GM23338 (cell line): ENCODE results near the gene MAP4K5. TPM values are rescaled to one million over a fixed set of nuclear protein-coding genes. Genes with fewer than 3 reads are reported as not detected.

Experiments used
- ATAC-seq: fragments of 200-7000 bp; cut with Tn5 transposase; 3 replicates; pipeline ENCODE4 v1.9.1; 2020
- DNase-seq: peaks from one replicate; pipeline ENCODE4 v3.0.0-alpha.2; 2015; ENCODE audit warnings: low spot score
- H2AFZ ChIP-seq: fragments of 200-600 bp; sonication (generic); 2 replicates; pipeline ENCODE4 v1.8.0; 2016; ENCODE audit warnings: antibody characterized with exemption, mild to moderate bottlenecking, moderate library complexity
- H3F3A ChIP-seq: fragments of 200-600 bp; sonication (generic); replicated peaks from 2 replicates; pipeline ENCODE4 v1.8.0; 2017; ENCODE audit warnings: antibody characterized with exemption, mixed run types, low read depth
- H3K27ac ChIP-seq: fragments of 200-600 bp; sonication (generic); 2 replicates; pipeline ENCODE4 v1.6.1; 2016; ENCODE audit warnings: low read depth
- H3K27me3 ChIP-seq: fragments of 200-600 bp; sonication (generic); 2 replicates; pipeline ENCODE4 v1.8.0; 2016; ENCODE audit warnings: mild to moderate bottlenecking, mixed run types, moderate library complexity; ENCODE audit not compliant: insufficient read depth
- H3K36me3 ChIP-seq: fragments of 200-600 bp; sonication (generic); 2 replicates; pipeline ENCODE4 v1.8.0; 2016; ENCODE audit warnings: mild to moderate bottlenecking; ENCODE audit not compliant: insufficient read depth
- H3K4me1 ChIP-seq: fragments of 200-600 bp; sonication (generic); 2 replicates; pipeline ENCODE4 v1.8.0; 2016; ENCODE audit warnings: mild to moderate bottlenecking, moderate library complexity; ENCODE audit not compliant: insufficient read depth
- H3K4me2 ChIP-seq: fragments of 200-600 bp; sonication (generic); 2 replicates; pipeline ENCODE4 v1.7.1; 2017; ENCODE audit warnings: mixed run types
- H3K4me3 ChIP-seq: fragments of 200-600 bp; sonication (generic); 2 replicates; pipeline ENCODE4 v1.6.1; 2016; ENCODE audit warnings: mixed run types
- H3K79me2 ChIP-seq: fragments of 200-600 bp; sonication (generic); replicated peaks from 2 replicates; pipeline ENCODE4 v1.8.0; 2017; ENCODE audit warnings: mild to moderate bottlenecking; ENCODE audit not compliant: insufficient read depth
- H3K9me2 ChIP-seq: fragments of 200-600 bp; sonication (generic); 2 replicates; pipeline ENCODE4 v1.8.0; 2017; ENCODE audit not compliant: insufficient read depth
- H4K20me1 ChIP-seq: fragments of 200-600 bp; sonication (generic); replicated peaks from 2 replicates; pipeline ENCODE4 v1.8.0; 2017; ENCODE audit warnings: mild to moderate bottlenecking; ENCODE audit not compliant: insufficient read depth
- H3K27ac Mint-ChIP-seq: 2 replicates; pipeline ENCODE4 v1.8.0; 2020; ENCODE audit warnings: inconsistent platforms, mild to moderate bottlenecking, moderate library complexity, mixed read lengths
- H3K27me3 Mint-ChIP-seq: 3 replicates; pipeline ENCODE4 v1.8.0; 2022; ENCODE audit warnings: low read depth, mild to moderate bottlenecking, moderate library complexity, mixed read lengths, inconsistent platforms; ENCODE audit not compliant: insufficient read depth, poor library complexity
- H3K36me3 Mint-ChIP-seq: 3 replicates; pipeline ENCODE4 v1.8.0; 2021; ENCODE audit warnings: low read depth, mild to moderate bottlenecking, inconsistent platforms, moderate library complexity, mixed read lengths
- H3K4me1 Mint-ChIP-seq: 3 replicates; pipeline ENCODE4 v1.8.0; 2020; ENCODE audit warnings: mild to moderate bottlenecking, inconsistent platforms, mixed read lengths
- H3K4me3 Mint-ChIP-seq: 3 replicates; pipeline ENCODE4 v1.8.0; 2021; ENCODE audit warnings: moderate library complexity, mild to moderate bottlenecking, inconsistent platforms, mixed read lengths
- H3K9me3 Mint-ChIP-seq: 3 replicates; pipeline ENCODE4 v1.8.0; 2020; ENCODE audit warnings: moderate library complexity, mild to moderate bottlenecking, inconsistent platforms, mixed read lengths
- CREB1 ChIP-seq: fragments of 250-450 bp; sonication (Bioruptor Pico); IDR thresholded peaks from 2 replicates; pipeline ENCODE4 v1.5.0; 2020; ENCODE audit warnings: low read depth, mild to moderate bottlenecking, moderate library complexity
- CTCF ChIP-seq, 2 experiments: fragments of 200-600 bp in 1 of 2; sonication (generic) in 1 of 2; conservative IDR thresholded peaks; 2 replicates each; pipeline versions ENCODE4 v1.5.1 to v1.6.1; 2016 to 2017; ENCODE audit warnings: antibody characterized with exemption in 2 of 2, low read depth in 2 of 2, mild to moderate bottlenecking in 2 of 2, moderate library complexity in 1 of 2
- EZH2phosphoT487 ChIP-seq: fragments of 200-600 bp; sonication (generic); IDR thresholded peaks from one replicate; pipeline ENCODE4 v1.8.1; 2018; ENCODE audit warnings: antibody characterized with exemption; ENCODE audit not compliant: unreplicated experiment
- JUNB ChIP-seq: IDR thresholded peaks from one replicate; pipeline ENCODE4 v1.6.1; 2016; ENCODE audit warnings: antibody characterized with exemption; ENCODE audit not compliant: unreplicated experiment
- NANOG ChIP-seq: IDR thresholded peaks from 2 replicates; pipeline ENCODE4 v1.6.1; 2016; ENCODE audit warnings: antibody characterized with exemption, borderline replicate concordance
- POLR2AphosphoS5 ChIP-seq: IDR thresholded peaks from 2 replicates; pipeline ENCODE4 v1.6.1; 2016; ENCODE audit warnings: antibody characterized with exemption, low read depth
- REST ChIP-seq: IDR thresholded peaks from one replicate; pipeline ENCODE4 v1.6.1; 2018; ENCODE audit warnings: antibody characterized with exemption; ENCODE audit not compliant: unreplicated experiment
- STAT1 ChIP-seq: IDR thresholded peaks from one replicate; pipeline ENCODE4 v1.6.1; 2016; ENCODE audit warnings: antibody characterized with exemption; ENCODE audit not compliant: unreplicated experiment
- ZNF114 ChIP-seq: fragments of 250-450 bp; sonication (Bioruptor Pico); IDR thresholded peaks from 2 replicates; pipeline ENCODE4 v1.5.0; 2020; ENCODE audit warnings: mild to moderate bottlenecking, moderate library complexity
- ZNF331 ChIP-seq: fragments of 250-450 bp; sonication (Bioruptor Pico); IDR thresholded peaks from 2 replicates; pipeline ENCODE4 v1.5.0; 2020; ENCODE audit warnings: low read depth, mild to moderate bottlenecking, moderate library complexity
- polyA plus RNA-seq: library from polyadenylated mRNA; unstranded; fragments of >200 nt; fragmentation: Nextera tagmentation; extraction: Ambion mirVana; gene quantifications from 2 replicates; pipeline ENCODE4 v1.2.1, GENCODE V29; 2016
- total RNA-seq: library from RNA; depleted of rRNA; stranded (reverse); fragments of >200 nt; shearing (Covaris generic); gene quantifications from 2 replicates; pipeline ENCODE4 v1.2.3, GENCODE V29; 2014
- TF ChIP-seq, protein P1 (sequence below): fragments of 250-450 bp; sonication (Bioruptor Pico); IDR thresholded peaks from 2 replicates; pipeline ENCODE4 v1.5.0; 2020; ENCODE audit warnings: mild to moderate bottlenecking, moderate library complexity

Gene MAP4K5
- total and polyA plus RNA-seq, 2 experiments from 2014 or later: 71.4 to 74.6 TPM

DNA sequence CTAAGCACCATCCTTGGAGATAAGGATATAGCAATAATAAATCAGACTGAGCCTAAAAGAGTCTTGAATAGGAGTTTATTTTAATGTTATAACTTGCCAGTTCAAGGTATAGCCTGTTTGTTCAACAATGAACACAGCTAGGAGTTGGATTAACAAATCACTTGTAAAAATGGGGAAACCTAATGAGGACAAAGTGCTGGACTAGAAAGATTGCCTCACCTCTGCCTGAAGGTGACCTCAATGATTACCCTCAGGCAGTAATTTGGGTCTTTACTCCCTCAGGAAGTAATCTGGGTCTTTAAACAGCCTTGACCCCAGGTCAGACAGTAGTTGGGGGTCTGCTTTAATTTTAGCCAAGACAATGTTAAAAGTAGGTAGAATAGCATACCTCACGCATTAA lies 100.2 kb downstream of the MAP4K5 start (continued):
- TF ChIP-seq, protein P1, sequence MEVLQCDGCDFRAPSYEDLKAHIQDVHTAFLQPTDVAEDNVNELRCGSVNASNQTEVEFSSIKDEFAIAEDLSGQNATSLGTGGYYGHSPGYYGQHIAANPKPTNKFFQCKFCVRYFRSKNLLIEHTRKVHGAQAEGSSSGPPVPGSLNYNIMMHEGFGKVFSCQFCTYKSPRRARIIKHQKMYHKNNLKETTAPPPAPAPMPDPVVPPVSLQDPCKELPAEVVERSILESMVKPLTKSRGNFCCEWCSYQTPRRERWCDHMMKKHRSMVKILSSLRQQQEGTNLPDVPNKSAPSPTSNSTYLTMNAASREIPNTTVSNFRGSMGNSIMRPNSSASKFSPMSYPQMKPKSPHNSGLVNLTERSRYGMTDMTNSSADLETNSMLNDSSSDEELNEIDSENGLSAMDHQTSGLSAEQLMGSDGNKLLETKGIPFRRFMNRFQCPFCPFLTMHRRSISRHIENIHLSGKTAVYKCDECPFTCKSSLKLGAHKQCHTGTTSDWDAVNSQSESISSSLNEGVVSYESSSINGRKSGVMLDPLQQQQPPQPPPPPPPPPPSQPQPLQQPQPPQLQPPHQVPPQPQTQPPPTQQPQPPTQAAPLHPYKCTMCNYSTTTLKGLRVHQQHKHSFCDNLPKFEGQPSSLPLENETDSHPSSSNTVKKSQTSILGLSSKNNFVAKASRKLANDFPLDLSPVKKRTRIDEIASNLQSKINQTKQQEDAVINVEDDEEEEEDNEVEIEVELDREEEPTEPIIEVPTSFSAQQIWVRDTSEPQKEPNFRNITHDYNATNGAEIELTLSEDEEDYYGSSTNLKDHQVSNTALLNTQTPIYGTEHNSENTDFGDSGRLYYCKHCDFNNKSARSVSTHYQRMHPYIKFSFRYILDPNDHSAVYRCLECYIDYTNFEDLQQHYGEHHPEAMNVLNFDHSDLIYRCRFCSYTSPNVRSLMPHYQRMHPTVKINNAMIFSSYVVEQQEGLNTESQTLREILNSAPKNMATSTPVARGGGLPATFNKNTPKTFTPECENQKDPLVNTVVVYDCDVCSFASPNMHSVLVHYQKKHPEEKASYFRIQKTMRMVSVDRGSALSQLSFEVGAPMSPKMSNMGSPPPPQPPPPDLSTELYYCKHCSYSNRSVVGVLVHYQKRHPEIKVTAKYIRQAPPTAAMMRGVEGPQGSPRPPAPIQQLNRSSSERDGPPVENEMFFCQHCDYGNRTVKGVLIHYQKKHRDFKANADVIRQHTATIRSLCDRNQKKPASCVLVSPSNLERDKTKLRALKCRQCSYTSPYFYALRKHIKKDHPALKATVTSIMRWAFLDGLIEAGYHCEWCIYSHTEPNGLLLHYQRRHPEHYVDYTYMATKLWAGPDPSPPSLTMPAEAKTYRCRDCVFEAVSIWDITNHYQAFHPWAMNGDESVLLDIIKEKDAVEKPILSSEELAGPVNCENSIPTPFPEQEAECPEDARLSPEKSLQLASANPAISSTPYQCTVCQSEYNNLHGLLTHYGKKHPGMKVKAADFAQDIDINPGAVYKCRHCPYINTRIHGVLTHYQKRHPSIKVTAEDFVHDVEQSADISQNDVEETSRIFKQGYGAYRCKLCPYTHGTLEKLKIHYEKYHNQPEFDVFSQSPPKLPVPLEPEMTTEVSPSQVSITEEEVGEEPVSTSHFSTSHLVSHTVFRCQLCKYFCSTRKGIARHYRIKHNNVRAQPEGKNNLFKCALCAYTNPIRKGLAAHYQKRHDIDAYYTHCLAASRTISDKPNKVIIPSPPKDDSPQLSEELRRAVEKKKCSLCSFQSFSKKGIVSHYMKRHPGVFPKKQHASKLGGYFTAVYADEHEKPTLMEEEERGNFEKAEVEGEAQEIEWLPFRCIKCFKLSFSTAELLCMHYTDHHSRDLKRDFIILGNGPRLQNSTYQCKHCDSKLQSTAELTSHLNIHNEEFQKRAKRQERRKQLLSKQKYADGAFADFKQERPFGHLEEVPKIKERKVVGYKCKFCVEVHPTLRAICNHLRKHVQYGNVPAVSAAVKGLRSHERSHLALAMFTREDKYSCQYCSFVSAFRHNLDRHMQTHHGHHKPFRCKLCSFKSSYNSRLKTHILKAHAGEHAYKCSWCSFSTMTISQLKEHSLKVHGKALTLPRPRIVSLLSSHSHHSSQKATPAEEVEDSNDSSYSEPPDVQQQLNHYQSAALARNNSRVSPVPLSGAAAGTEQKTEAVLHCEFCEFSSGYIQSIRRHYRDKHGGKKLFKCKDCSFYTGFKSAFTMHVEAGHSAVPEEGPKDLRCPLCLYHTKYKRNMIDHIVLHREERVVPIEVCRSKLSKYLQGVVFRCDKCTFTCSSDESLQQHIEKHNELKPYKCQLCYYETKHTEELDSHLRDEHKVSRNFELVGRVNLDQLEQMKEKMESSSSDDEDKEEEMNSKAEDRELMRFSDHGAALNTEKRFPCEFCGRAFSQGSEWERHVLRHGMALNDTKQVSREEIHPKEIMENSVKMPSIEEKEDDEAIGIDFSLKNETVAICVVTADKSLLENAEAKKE (CRISPR knock-in tag): no peak
- TF ChIP-seq STAT1: no peak
- no peak for TF ChIP-seq POLR2AphosphoS5
- no peak for TF ChIP-seq CTCF (conservative IDR thresholded peaks at IDR 0.05; ENCODE audit: low read depth in 2 of 2)
- TF ChIP-seq CREB1 (CRISPR knock-in tag): no peak
- TF ChIP-seq EZH2phosphoT487: no peak

- H3K9me3 Mint-ChIP-seq: no peaks in the 10 kb centered on the region
- H3K4me3 Mint-ChIP-seq: no peak overlapping the region
- ATAC-seq: no peak
- peaks cover 15% of the 10 kb centered on the region; the same call in 1 of the 2 replicates for H3K36me3 ChIP-seq
- no peaks in the 10 kb centered on the region for H3K27me3 Mint-ChIP-seq
- no peak overlapping the region for H3K4me3 ChIP-seq
- H3K4me2 ChIP-seq: no peak overlapping the region
- no peak overlapping the region for H3K27ac Mint-ChIP-seq
- no peaks in the 10 kb centered on the region for H4K20me1 ChIP-seq
- H2AFZ ChIP-seq: no peak overlapping the region
- no peak overlapping the region for H3K27ac ChIP-seq
- no peaks in the 10 kb centered on the region for H3K79me2 ChIP-seq
- no peaks in the 10 kb centered on the region for H3K9me2 ChIP-seq
- peaks cover 4% of the 10 kb centered on the region; the same call in 1 of the 3 replicates for H3K36me3 Mint-ChIP-seq
- H3K27me3 ChIP-seq: no peaks in the 10 kb centered on the region
- no peak for DNase-seq
- no peaks in the 10 kb centered on the region for H3F3A ChIP-seq
- no peaks in the 10 kb centered on the region for H3K4me1 Mint-ChIP-seq
- no peaks in the 10 kb centered on the region for H3K4me1 ChIP-seq
- TF ChIP-seq JUNB: no peak
- no peak for TF ChIP-seq ZNF114 (CRISPR knock-in tag)
- TF ChIP-seq NANOG: no peak
- no peak for TF ChIP-seq POLR2AphosphoS5
- no peak for TF ChIP-seq EZH2phosphoT487
- TF ChIP-seq CTCF (conservative IDR thresholded peaks at IDR 0.05; ENCODE audit: low read depth in 2 of 2): no peak
- no peak for TF ChIP-seq CREB1 (CRISPR knock-in tag)
- TF ChIP-seq REST: no peak
- no peak for TF ChIP-seq ZNF331 (CRISPR knock-in tag)
These were observed 106.6 kb downstream of the MAP4K5 start for GRCh38 chr14:50425816-50426215.
